K562 (cell line): ENCODE measurements around the gene TAL1. TPM values are rescaled to one million over a fixed set of nuclear protein-coding genes. Genes with fewer than 3 reads are reported as not detected.

Source experiments
- MLLT1 ChIP-seq, 2 experiments: fragments of 450-650 bp; IDR thresholded peaks; 2 replicates each; pipeline ENCODE4 v1.6.1; 2016
- MYNN ChIP-seq, 2 experiments: sonication (generic); formaldehyde crosslinking in 1 of 2; IDR thresholded peaks; 2 replicates each; pipeline versions ENCODE4 v1.5.0 to v1.6.1; 2016 to 2020; ENCODE audit warnings: antibody characterized with exemption in 1 of 2, missing genetic modification reagents in 1 of 2
- NFIC ChIP-seq: fragments of 450-650 bp; IDR thresholded peaks from 2 replicates; pipeline ENCODE4 v1.6.1; 2017; ENCODE audit warnings: mild to moderate bottlenecking, inconsistent platforms
- NFIX ChIP-seq: fragments of 250-450 bp; sonication (Bioruptor Pico); IDR thresholded peaks from 2 replicates; pipeline ENCODE4 v1.4.0; 2020; ENCODE audit warnings: low read depth, mild to moderate bottlenecking, moderate library complexity
- NKRF ChIP-seq: fragments of 450-650 bp; IDR thresholded peaks from 2 replicates; pipeline ENCODE4 v1.6.1; 2016; ENCODE audit warnings: borderline replicate concordance
- PRMT5 ChIP-seq: sonication (generic); formaldehyde crosslinking; IDR thresholded peaks from 2 replicates; pipeline ENCODE4 v1.5.0; 2020; ENCODE audit warnings: missing genetic modification reagents
- SIN3A ChIP-seq, 2 experiments: fragments of 150-350 bp in 1 of 2; IDR thresholded peaks; 2 replicates each; pipeline ENCODE4 v1.6.1; 2011 to 2016; ENCODE audit warnings: borderline replicate concordance in 2 of 2, low read depth in 2 of 2, low read length in 2 of 2, mild to moderate bottlenecking in 2 of 2, moderate library complexity in 2 of 2; ENCODE audit not compliant: control insufficient read depth in 1 of 2
- TCF7 ChIP-seq: sonication (generic); IDR thresholded peaks from 2 replicates; pipeline ENCODE4 v1.6.1; 2016; ENCODE audit warnings: antibody characterized with exemption, borderline replicate concordance
- ZNF408 ChIP-seq: fragments of 250-450 bp; sonication (Bioruptor Pico); IDR thresholded peaks from 2 replicates; pipeline ENCODE4 v1.4.0; 2020; ENCODE audit warnings: low read depth, mild to moderate bottlenecking, moderate library complexity
- ZNF507 ChIP-seq: conservative IDR thresholded peaks from 2 replicates; pipeline ENCODE4 v1.6.1; 2017; ENCODE audit warnings: missing genetic modification characterization, missing compliant biosample characterization
- polyA plus RNA-seq, 8 experiments: library from polyadenylated mRNA; depleted of rRNA in 4 of 8; stranded (reverse) in 5 of 8; unstranded in 3 of 8; fragments of >200 nt; fragmentation: Nextera tagmentation in 2 of 8; fragmentation: Illumina TruSeq in 1 of 8; extraction: Ambion mirVana in 2 of 8; extraction: Trizol in 1 of 8; gene quantifications; 2 replicates each; pipeline versions ENCODE4 v1.2.1 to v1.2.3, GENCODE V29; 2011 to 2014; ENCODE audit warnings: inconsistent platforms in 1 of 8, missing spikeins in 1 of 8
- total RNA-seq, 7 experiments: library from RNA; depleted of rRNA in 6 of 7; stranded (reverse); fragments of >200 nt in 6 of 7; fragmentation: Illumina TruSeq in 2 of 7; extraction: Trizol in 2 of 7; gene quantifications; 2 replicates each; pipeline versions ENCODE4 v1.2.1 to v1.2.3, GENCODE V29; 2011 to 2021; ENCODE audit warnings: low replicate concordance in 1 of 7

Gene TAL1
- total and polyA plus RNA-seq, 9 of the 15 experiments (the other 6 are each of a cell fraction or from before 2014, with no cell fraction given): 18.5 to 106 (median 59.7) TPM

DNA sequence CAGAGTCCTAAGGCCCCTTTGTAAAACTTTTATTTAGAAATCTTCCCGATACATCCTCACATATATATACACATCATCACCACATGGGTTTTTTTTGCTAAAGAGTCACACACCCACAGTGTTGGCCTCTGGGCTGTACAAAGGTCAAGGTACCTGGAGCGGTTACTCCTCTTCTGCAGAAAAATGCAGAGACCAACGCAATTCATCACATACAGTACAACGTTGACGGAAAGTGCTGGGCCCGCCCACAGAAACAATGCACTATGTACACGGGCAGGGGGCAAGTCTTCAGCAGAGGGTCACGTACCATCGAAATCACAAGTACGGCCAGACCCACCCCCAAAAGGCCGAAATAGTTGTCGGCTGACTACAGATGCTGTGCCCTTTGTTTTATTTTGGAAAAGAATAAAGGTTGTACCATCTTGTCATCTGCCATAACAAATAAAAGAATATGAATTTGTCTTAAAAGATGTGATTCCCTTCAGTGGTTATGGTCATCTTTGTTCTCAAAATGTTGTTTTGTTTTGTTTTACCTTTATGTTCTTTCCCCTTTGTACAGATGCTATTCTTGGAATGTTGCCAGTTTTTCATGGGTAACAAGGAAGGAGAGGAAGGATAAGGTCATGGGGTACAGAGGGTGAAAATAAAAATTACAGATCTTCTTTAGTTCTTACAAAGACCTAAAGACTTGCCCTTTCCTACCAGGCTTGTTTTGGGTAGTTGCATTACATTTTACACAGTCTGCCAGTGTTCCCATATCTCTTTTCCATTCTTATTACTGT is 15.6 kb downstream of the TAL1 start (continued):
- TF ChIP-seq NKRF: no peak
- TF ChIP-seq NFIC: peak; percentile 95
- no peak for TF ChIP-seq ZNF408 (CRISPR knock-in tag)
- TF ChIP-seq PRMT5 (CRISPR knock-in tag): no peak
- TF ChIP-seq TCF7: no peak
- TF ChIP-seq MLLT1 (IDR thresholded peaks at IDR 0.05): peak in 1 of 2 experiments; percentile 45; a peak in 1 of 4 replicates
- peak; percentile 53; the same call in 1 of the 2 replicates for TF ChIP-seq NFIX
- no peak for TF ChIP-seq SIN3A (IDR thresholded peaks at IDR 0.05; ENCODE audit: borderline replicate concordance in 2 of 2, control insufficient read depth in 1 of 2, low read depth in 2 of 2, low read length in 2 of 2)
- 0 out of 2 replicates have a peak, but pooled peaks have one; percentile 15 for TF ChIP-seq MYNN (IDR thresholded peaks at IDR 0.05)
- no peak for TF ChIP-seq MYNN (CRISPR knock-in tag; IDR thresholded peaks at IDR 0.05)
- TF ChIP-seq ZNF507 (tag): no peak
